HG02981 (cell line): ENCODE measurements around the gene C19orf38.

ENCODE experiments used
- ATAC-seq: cut with Tn5 transposase; IDR thresholded peaks from one replicate; pipeline ENCODE4 v1.9.1; 2021; ENCODE audit warnings: mild to moderate bottlenecking, moderate library complexity; ENCODE audit not compliant: unreplicated experiment

The C19orf38 gene

GRCh38 chr19:10848230-10848856 is at the start of gene C19orf38:
Gene C19orf38 (plus strand): TSS chr19:10848415. CDS start chr19:10848509, 94 bp downstream.
- no peak for ATAC-seq

- no peak for ATAC-seq
Measured at GRCh38 chr19:10800488-10800887, 47.7 kb upstream of the C19orf38 start.

DNA sequence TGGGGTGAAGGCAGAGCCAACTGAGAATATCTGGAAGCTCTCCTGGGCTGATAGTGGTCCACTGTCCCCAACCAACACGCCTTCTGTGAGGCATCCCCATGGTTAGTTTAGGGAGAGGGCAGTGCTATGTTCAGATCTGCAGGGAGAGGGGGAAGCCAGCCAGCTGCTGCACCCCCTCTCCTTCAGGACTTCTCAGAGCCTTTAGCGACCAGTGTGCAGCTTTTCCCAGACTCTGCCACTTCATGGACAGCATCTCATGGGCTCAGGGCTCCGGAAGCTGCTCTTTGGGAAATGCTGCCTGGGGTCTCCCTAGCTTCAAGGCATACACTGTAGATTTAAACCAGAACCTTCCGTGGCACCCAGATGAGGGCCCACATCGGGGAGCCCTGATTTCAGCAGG is 45.7 kb upstream of the C19orf38 start:
- no peak for ATAC-seq

GRCh38 chr19:10803252-10803651 is 45.0 kb upstream of the C19orf38 start:
- no peak for ATAC-seq

DNA sequence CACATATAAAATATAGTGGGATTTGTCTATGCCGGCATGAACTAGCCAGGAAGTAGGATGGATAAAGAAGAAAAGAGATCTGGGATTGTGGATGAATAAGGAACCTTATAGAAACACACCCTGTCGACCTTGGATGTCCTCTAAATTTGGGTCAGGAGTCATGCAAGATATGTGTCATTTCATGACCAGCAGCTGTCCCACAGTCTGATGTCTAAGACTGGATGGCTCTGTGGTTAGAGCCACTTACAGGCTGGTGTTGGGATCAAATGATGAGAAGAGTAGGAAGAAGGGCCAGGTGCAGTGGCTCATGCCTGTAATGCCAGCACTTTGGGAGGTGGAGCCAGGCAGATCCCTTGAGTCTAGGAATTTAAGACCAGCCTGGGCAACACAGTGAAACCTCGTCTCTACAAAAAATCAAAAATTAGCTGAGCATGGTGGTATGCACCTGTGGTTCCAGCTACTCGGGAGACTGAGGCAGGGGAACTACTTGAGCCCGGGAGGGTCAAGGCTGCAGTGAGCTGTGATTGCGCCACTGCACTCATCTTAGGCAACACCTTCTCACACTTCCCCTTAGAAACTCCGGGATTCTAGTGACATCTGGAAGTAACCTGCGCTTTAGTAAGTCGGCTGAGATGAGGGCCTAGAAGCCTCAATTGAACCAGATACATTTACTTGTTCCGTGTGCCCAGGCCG is 43.0 kb upstream of the C19orf38 start:
- ATAC-seq, result no peak

DNA sequence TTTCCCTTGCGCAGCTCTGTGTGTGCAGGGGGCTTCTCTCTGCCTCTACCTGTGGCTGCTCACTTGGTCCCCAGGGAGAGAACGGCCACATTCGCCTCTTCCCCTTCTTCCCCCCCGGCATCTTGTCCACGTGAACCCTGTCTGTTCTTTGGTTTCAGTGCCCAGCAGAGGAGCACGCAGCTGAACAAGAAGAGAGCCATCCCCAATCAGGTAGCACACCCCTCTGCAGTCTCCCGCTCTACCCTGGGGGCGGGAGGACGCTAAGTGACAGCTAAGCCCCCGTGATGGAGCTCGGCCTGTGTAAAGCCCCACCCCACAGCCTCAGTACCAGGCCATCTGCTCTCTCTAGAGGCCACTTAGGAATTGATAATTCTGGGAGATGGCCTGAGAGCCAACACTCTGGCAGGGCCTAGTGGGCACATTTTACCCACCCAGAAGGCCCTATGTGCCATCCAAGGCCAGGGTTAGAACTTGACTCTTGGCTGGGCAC is 42.4 kb upstream of the C19orf38 start:
- no peak for ATAC-seq

DNA sequence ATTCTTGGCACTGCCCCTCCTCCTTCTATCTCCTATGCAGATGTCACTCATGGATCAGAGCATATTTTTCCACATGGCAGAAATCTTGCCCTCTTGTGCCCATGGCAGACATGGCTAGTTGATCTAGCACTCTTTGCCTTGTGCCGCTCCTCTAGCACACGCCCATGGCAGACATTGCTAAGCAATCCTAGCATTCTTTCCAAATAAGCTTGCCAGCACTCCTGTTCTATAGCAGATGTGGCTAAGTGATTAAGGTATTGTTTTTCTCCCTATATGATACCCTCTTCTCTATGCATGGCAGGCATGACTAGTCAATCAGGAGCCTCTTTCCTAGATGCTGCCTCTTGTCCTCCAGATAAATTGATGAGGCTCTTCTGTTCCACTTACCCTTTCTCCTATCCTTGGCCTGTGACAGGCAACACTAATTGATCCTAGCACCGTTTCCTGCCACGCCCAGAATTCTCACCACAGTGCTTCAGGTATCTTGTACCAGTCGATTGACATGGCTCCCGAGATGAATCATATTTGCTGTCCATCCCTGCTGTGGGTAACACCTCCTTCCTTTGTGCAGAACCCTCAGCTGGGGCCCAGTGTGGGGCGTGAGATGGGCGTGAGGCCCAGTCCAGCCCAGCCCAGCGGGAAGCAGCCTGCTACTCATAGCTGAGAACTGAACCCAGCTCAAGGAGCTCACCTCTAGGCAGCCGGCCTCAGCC is 39.1 kb upstream of the C19orf38 start:
- no peak for ATAC-seq

- ATAC-seq, result no peak
Measured at GRCh38 chr19:10809651-10810285, 38.4 kb upstream of the C19orf38 start.

- ATAC-seq, result no peak
Measured at GRCh38 chr19:10811391-10812111, 36.7 kb upstream of the C19orf38 start.

GRCh38 chr19:10812196-10812595 is 36.0 kb upstream of the C19orf38 start:
- ATAC-seq, result no peak

DNA sequence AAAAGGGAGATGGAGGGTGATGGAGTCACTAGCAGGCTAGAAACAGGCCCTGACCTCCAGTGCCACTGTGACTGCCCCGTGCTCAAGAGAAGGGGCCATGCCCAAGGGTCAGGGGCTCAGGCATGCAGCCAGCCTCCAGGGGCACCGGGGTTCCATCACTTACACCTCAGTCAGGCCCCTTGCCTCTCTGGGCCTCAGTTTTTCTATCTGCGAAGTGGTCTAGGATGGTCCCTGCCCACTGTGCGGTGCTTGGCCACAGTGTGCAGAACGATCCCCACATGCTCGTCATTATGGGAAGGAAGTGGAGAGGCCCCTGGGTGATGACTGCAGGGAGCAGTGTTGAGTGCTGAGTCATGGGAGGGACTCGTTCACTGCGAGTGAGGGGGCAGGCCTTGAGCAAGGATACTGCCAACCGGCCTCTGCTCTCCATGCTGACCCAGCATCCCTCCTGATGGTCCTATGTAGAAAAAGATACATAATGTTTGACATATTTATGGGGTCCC is 35.3 kb upstream of the C19orf38 start:
- no peak for ATAC-seq

DNA sequence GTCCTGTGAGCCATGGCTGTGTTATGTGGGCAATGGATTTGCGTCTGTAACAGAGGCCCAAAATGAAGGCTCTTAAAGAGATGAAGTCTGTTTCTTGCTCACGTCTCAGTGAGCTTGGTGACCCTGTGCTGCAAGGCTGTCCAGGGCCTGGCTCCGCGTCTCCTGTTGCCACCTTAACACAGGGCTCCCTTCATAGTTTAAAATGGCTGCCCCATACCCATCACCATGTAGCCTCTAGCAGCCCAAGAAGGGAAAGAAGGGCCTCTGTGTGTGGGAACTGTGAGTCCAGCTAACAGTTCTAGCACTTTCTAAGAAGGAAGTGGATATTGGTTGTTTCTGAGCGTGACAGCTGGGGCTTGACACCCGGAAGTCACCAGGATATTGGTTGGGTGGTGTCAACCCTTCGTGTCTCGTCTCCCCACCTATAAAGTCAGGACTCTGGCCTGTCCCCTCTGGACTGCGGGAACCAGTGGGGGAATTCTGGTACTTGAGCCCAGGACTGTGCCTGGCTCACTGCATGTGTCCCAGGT is 33.1 kb upstream of the C19orf38 start:
- no peak for ATAC-seq

DNA sequence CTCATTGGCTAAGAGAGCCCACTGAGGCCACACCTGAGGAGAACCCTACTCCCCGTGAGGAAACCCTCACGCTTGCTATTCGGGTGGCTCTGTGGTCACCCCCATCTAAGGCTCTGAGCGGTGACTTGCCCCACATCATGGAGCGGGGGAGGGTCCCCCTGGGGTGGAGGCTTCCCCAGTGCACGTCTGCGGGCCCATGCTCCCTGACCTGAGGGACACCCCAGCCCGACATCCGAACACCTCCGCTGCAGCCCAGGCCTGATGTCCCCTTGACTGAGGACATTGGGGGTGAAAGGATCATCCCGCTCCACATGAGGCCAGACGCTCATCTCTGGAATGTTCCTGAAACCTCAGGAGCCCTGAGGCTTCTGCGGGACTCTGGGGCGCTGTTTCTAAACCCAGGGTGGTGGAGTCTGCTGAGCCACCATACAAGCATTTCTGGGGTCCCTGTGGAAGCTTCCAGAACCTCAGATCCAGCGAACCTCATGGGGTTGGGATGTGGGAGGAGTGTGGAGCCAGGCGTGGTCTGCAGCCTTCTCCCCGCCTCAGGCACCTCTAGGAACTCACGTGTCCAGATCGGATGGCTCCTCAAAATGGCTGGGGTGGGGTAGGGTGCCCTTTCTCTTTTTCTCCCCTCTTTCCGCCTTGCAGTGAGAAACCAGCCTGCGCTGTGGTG is 32.1 kb upstream of the C19orf38 start:
- ATAC-seq, result no peak

- ATAC-seq, result no peak
Measured at GRCh38 chr19:10816691-10817090, 31.5 kb upstream of the C19orf38 start.

DNA sequence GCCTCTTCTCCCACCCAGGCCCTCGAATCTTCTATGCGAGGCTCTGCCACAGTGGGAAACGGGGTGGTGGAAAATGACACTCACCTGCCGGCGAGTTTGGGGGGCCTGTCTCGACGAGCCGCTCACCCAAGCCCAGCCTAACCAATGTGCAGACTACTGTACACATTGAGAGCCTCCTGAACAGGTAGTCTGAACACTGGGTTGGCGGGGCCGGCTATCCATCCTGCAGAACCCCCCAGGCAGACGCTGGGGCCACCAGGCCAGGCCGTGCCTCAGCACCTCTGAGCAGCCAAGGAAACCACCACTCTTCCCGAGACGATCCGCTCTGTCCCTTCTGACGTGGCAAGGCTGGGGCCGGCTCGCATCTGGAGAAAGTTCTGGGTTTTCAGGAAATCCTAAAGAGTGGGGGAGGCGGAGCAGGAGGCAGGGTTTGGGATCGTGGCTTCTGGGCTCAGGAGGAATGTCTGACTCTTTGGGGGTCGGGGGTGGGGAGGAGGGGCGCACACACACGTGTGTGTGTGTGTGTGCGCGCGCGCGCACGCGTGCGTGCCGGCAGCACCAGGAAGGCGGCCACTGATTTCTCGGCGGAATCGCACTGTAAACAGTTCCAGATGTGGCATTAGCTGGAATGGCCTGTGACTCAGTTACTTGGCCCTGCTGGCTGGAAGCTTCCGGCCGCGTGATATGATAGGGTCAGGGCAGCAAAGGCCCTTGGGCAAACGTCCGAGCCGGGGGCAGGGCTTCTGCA is 30.8 kb upstream of the C19orf38 start:
- no peak for ATAC-seq

- ATAC-seq, result no peak
Measured at GRCh38 chr19:10818301-10819123, 29.7 kb upstream of the C19orf38 start.

DNA sequence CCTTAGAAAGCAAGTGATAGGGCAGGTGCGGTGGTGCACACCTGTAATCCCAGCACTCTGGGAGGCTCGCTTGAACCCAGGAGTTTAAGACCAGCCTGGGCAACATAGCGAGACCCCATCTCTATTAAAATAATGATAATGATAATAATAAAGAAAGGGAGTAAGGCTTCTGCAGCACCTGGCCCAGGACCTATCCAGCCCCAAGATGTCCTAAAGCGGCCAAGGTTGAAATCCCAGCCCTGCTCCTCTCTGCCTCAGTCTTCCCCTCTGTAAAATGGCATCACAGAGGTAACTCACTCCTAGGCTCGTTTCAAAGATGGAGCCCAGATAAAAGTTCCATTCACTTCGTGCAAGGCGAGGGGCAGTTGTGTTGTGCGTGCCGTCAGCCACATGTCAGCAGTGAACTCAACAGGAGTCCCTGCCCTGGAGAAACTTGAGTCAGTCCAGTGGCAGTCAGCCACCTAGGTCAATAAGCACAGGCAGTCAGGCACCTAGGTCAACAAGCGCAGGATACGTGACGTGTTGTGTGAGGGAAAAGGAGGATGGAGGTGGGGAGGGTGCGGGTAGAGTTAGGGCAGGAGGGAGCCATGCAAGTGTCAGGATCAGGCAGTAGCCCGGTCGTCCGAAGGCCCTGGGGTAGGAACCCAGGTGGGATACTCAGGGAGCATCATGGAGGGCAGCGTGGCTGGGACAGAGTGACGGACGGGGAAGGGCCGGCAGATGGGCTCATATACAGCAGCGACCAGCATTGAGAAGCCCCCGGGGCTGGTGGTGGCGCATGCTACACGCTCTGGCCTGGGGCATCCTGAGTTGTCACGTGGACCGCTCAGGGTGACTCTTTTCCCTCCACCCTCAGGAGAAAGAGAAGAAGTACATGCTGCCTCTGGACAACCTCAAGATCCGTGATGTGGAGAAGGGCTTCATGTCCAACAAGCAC is 28.8 kb upstream of the C19orf38 start:
- ATAC-seq, result no peak
